PFSK-1 (cell line): ENCODE data around the gene FMNL2.

ENCODE experiments used
- FOXP2 ChIP-seq: optimal IDR thresholded peaks from 2 replicates; pipeline ENCODE3; 2011; ENCODE audit warnings: borderline replicate concordance, control low read depth, inconsistent platforms; ENCODE audit not compliant: insufficient read depth; ENCODE audit errors: extremely low read length, extremely low read depth
- POLR2AphosphoS5 ChIP-seq: IDR thresholded peaks from 2 replicates; pipeline ENCODE4 v1.6.1; 2012; ENCODE audit warnings: low read depth, mild to moderate bottlenecking, control low read depth, low read length, moderate library complexity
- REST ChIP-seq, 2 experiments: IDR thresholded peaks; 2 replicates each; pipeline versions ENCODE4 v1.6.1 to v1.8.0; 2011 to 2012; ENCODE audit warnings: low read depth in 2 of 2, low read length in 2 of 2, control low read depth in 1 of 2, inconsistent platforms in 1 of 2, mild to moderate bottlenecking in 1 of 2, moderate library complexity in 1 of 2; ENCODE audit not compliant: insufficient read depth in 1 of 2
- SIN3A ChIP-seq: IDR thresholded peaks from 2 replicates; pipeline ENCODE4 v1.6.1; 2012; ENCODE audit warnings: mild to moderate bottlenecking, low read length, moderate library complexity, borderline replicate concordance; ENCODE audit not compliant: insufficient read depth
- TAF1 ChIP-seq: IDR thresholded peaks from 2 replicates; pipeline ENCODE4 v1.6.1; 2012; ENCODE audit warnings: low read length, control low read depth, borderline replicate concordance; ENCODE audit not compliant: insufficient read depth

FMNL2 gene

GRCh38 chr2:152676461-152676860 lies 341.5 kb downstream of the FMNL2 start:
- TF ChIP-seq REST (IDR thresholded peaks at IDR 0.05; ENCODE audit: insufficient read depth in 1 of 2, low read depth in 2 of 2, low read length in 2 of 2) (no peak), FOXP2 (no peak), POLR2AphosphoS5 (no peak), SIN3A (no peak), TAF1 (no peak)

DNA sequence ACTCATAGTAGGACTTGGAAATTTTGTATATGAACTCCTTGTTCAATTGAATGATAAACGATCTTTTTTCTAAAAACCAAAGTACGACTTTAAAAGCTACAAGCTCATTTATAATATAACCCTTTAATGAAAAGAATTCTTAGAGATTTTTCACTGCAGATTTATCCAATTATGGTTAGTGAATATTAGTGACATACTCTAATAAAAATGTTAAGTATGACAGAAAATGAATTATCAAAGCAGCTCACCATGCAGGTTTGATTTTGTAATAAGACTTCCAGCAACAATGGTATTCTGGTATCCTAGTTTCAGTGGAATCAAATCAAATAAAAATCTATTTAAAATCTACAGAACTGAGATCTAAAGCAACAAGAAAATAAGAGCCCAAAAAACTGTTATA lies 343.8 kb downstream of the FMNL2 start:
- no peak for TF ChIP-seq FOXP2
- TF ChIP-seq POLR2AphosphoS5 = no peak
- TF ChIP-seq REST (IDR thresholded peaks at IDR 0.05; ENCODE audit: insufficient read depth in 1 of 2, low read depth in 2 of 2, low read length in 2 of 2) = no peak
- TF ChIP-seq TAF1 = no peak
- no peak for TF ChIP-seq SIN3A

GRCh38 chr2:152682663-152683062 lies 347.7 kb downstream of the FMNL2 start:
- TF ChIP-seq TAF1 (no peak), POLR2AphosphoS5 (no peak), SIN3A (no peak), REST (IDR thresholded peaks at IDR 0.05; ENCODE audit: insufficient read depth in 1 of 2, low read depth in 2 of 2, low read length in 2 of 2) (no peak), FOXP2 (no peak)

GRCh38 chr2:152683400-152683799 lies 348.4 kb downstream of the FMNL2 start:
- TF ChIP-seq FOXP2 (no peak), REST (IDR thresholded peaks at IDR 0.05; ENCODE audit: insufficient read depth in 1 of 2, low read depth in 2 of 2, low read length in 2 of 2) (no peak), TAF1 (no peak), POLR2AphosphoS5 (no peak), SIN3A (no peak)

DNA sequence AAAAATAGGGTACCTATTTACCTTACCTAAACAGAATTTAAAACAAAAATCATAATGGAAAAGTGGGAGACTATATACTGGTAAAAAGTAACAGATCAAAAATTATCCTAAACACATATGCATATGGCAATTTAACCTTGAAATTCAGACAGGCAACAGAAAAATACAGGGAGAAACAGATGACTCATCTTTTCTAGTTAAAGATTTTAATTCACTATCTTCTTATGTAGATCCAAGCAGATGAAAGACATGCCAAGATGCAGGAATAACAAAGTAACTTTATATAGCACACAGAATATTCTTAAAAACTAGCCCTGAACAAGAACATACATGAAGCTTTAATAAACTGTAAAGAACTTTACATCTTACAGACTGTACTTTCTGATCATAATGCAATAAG lies 351.3 kb downstream of the FMNL2 start:
- TF ChIP-seq TAF1 (no peak), POLR2AphosphoS5 (no peak), FOXP2 (no peak), SIN3A (no peak), REST (IDR thresholded peaks at IDR 0.05; ENCODE audit: insufficient read depth in 1 of 2, low read depth in 2 of 2, low read length in 2 of 2) (no peak)
